ENCODE results near the gene UVSSA. TPM values are rescaled to one million over a fixed set of nuclear protein-coding genes. Genes with fewer than 3 reads are reported as not detected.
"Not testable (repeated sequence)": the region's sequence is repeated elsewhere in the genome, so short reads cannot be mapped to it uniquely, and the experiment has no call there.

UVSSA gene
- total and polyA plus RNA-seq, 8 donors = 12.8 to 36.6 (median 18.8) TPM

GRCh38 chr4:1385373-1386340 is 38.6 kb downstream of the UVSSA start:
- H3K4me1 ChIP-seq = no peaks in the 10 kb centered on the region
- no peaks in the 10 kb centered on the region for H3K27me3 ChIP-seq
- no peak for TF ChIP-seq CTCF (IDR thresholded peaks at IDR 0.05)
- intact Hi-C loops (cut with DNase I) = no loop called here
- ATAC-seq (no peak), DNase-seq (peak in 1 of 4 donors; percentile 75)
- peaks cover 0 to 22% of the 10 kb centered on the region in 2 donors for H3K9me3 ChIP-seq
- no peak overlapping the region for H3K4me3 ChIP-seq
- H3K27ac ChIP-seq = no peak overlapping the region
- peaks cover 0 to 69% of the 10 kb centered on the region in 2 donors for H3K36me3 ChIP-seq

- H3K4me3 ChIP-seq; intact Hi-C loops (cut with DNase I); H3K27me3 ChIP-seq; H3K4me1 ChIP-seq; DNase-seq; H3K27ac ChIP-seq; ATAC-seq: not testable (repeated sequence)
- peaks cover 0 to 38% of the 10 kb centered on the region in 2 donors for H3K9me3 ChIP-seq
- peaks cover 0 to 37% of the 10 kb centered on the region in 2 donors for H3K36me3 ChIP-seq
Observed at GRCh38 chr4:1393363-1393762, 46.4 kb downstream of the UVSSA start.

GRCh38 chr4:1393866-1394265 is 46.9 kb downstream of the UVSSA start:
- Histone ChIP-seq H3K4me3 (no peak overlapping the region), H3K9me3 (peaks cover 0 to 38% of the 10 kb centered on the region in 2 donors), H3K4me1 (no peaks in the 10 kb centered on the region), H3K27ac (no peak overlapping the region), H3K36me3 (peaks cover 0 to 33% of the 10 kb centered on the region in 2 donors), H3K27me3 (no peaks in the 10 kb centered on the region)
- ATAC-seq (no peak), DNase-seq (peak in 1 of 4 donors; percentile 68)
- no peak for TF ChIP-seq CTCF (IDR thresholded peaks at IDR 0.05)
- intact Hi-C loops (cut with DNase I) = no loop called here

DNA sequence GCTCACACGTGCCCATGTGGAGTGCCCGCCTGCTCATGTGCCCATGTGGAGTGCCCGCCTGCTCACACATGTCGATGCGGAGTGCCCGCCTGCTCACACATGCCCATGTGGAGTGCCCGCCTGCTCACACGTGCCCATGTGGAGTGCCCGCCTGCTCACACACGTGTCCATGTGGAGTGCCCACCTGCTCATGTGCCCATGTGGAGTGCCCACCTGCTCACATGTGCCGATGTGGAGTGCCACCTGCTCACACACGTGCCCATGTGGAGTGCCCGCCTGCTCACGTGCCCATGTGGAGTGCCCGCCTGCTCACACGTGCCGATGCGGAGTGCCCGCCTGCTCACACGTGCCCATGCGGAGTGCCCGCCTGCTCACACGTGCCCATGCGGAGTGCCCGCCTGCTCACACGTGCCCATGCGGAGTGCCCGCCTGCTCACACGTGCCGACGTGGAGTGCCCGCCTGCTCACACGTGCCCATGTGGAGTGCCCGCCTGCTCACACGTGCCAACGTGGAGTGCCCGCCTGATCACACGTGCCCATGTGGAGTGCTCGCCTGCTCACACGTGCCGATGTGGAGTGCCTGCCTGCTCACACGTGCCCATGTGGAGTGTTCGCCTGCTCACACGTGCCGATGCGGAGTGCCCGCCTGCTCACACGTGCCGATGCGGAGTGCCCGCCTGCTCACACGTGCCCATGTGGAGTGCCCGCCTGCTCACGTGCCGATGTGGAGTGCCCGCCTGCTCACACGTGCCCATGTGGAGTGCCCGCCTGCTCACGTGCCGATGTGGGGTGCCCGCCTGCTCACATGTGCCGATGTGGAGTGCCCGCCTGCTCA is 47.8 kb downstream of the UVSSA start:
- Histone ChIP-seq H3K9me3 (peaks cover 0 to 38% of the 10 kb centered on the region in 2 donors), H3K36me3 (peaks cover 0 to 33% of the 10 kb centered on the region in 2 donors)
- H3K4me3 ChIP-seq; H3K27me3 ChIP-seq; ATAC-seq; H3K4me1 ChIP-seq; intact Hi-C loops (cut with DNase I); DNase-seq; H3K27ac ChIP-seq: not testable (repeated sequence)

- H3K4me1 ChIP-seq; intact Hi-C loops (cut with DNase I); H3K27ac ChIP-seq; H3K4me3 ChIP-seq; ATAC-seq: not testable (repeated sequence)
- peaks cover 0 to 35% of the 10 kb centered on the region in 2 donors for H3K9me3 ChIP-seq
- H3K36me3 ChIP-seq = peaks cover 0 to 33% of the 10 kb centered on the region in 2 donors
- peak in 1 of 4 donors; percentile 27 for DNase-seq
- H3K27me3 ChIP-seq = peaks cover 0 to 12% of the 10 kb centered on the region in 2 donors
Observed at GRCh38 chr4:1395389-1395820, 48.4 kb downstream of the UVSSA start.

GRCh38 chr4:1395941-1396805 is 49.2 kb downstream of the UVSSA start:
- no peak overlapping the region for H3K4me3 ChIP-seq
- H3K27ac ChIP-seq = no peak overlapping the region
- peaks cover 0 to 32% of the 10 kb centered on the region in 2 donors for H3K9me3 ChIP-seq
- H3K27me3 ChIP-seq = peaks cover under 1 to 19% of the 10 kb centered on the region in 2 donors
- H3K4me1 ChIP-seq = no peaks in the 10 kb centered on the region
- no peak for ATAC-seq
- TF ChIP-seq CTCF (IDR thresholded peaks at IDR 0.05) = no peak
- H3K36me3 ChIP-seq = peaks cover 0 to 33% of the 10 kb centered on the region in 2 donors
- intact Hi-C loops (cut with DNase I) = no loop called here
- peak in 1 of 4 donors; percentile 37 for DNase-seq

Data from left lung (tissue), 10 donors.